Panc1 (cell line): Measurements from ENCODE around the gene CACNA1B. TPM values are rescaled to one million over a fixed set of nuclear protein-coding genes. Genes with fewer than 3 reads are reported as not detected.
A peak's percentile ranks its signal among the peaks of the same experiment; 100 is the strongest.

ENCODE experiments used
- ATAC-seq: fragments of 200-7000 bp; cut with Tn5 transposase; 2 replicates; pipeline ENCODE4 v1.9.1; 2020; ENCODE audit warnings: mild to moderate bottlenecking, moderate library complexity
- BruUV-seq: library from RNA; stranded (reverse); fragments of 400-500 nt; replicated peaks from 2 replicates; lab custom pipeline; 2021; lab: Mats Ljungman, UMichigan
- CTCF ChIA-PET: fragments of 300-600 bp; sonication (Branson Sonifier 250); formaldehyde crosslinking; loops from one replicate; lab custom pipeline; 2022; ENCODE audit warnings: antibody characterized with exemption; lab: Charles Lee
- POLR2A ChIA-PET: fragments of 300-600 bp; sonication (Branson Sonifier 250); formaldehyde crosslinking; loops from one replicate; lab custom pipeline; 2022; ENCODE audit warnings: antibody characterized with exemption; lab: Charles Lee
- DNase-seq: peaks from one replicate; pipeline ENCODE4 v3.0.0-alpha.2; 2010; ENCODE audit warnings: low read depth, low spot score
- H3K27ac ChIP-seq: 2 replicates; pipeline ENCODE4 v1.5.1; 2011; ENCODE audit warnings: mild to moderate bottlenecking, low read length, inconsistent platforms
- H3K27me3 ChIP-seq: fragments of 200-500 bp; sonication (Bioruptor generic); 2 replicates; pipeline ENCODE4 v1.6.0; 2014; ENCODE audit warnings: low read length, inconsistent platforms; ENCODE audit not compliant: control insufficient read depth, insufficient read depth
- H3K36me3 ChIP-seq: fragments of 200-500 bp; sonication (Bioruptor generic); 2 replicates; pipeline ENCODE4 v1.5.1; 2014; ENCODE audit warnings: inconsistent platforms, mild to moderate bottlenecking, low read length, moderate library complexity; ENCODE audit not compliant: control insufficient read depth, insufficient read depth
- H3K4me1 ChIP-seq: 2 replicates; pipeline ENCODE4 v1.5.1; 2011; ENCODE audit warnings: inconsistent platforms, mild to moderate bottlenecking, low read length, moderate library complexity; ENCODE audit not compliant: control insufficient read depth, insufficient read depth
- H3K4me3 ChIP-seq, 2 experiments: 2 replicates each; pipeline ENCODE4 v1.5.1; 2011 to 2012; ENCODE audit warnings: low read depth in 2 of 2, low read length in 2 of 2, mild to moderate bottlenecking in 2 of 2, inconsistent platforms in 1 of 2, moderate library complexity in 1 of 2
- H3K9me3 ChIP-seq: fragments of 200-500 bp; sonication (Bioruptor generic); 2 replicates; pipeline ENCODE4 v1.5.1; 2014; ENCODE audit warnings: low read depth, mild to moderate bottlenecking, inconsistent platforms, low read length, moderate library complexity; ENCODE audit not compliant: control insufficient read depth, insufficient read depth
- POLR2AphosphoS5 ChIP-seq: IDR thresholded peaks from 2 replicates; pipeline ENCODE4 v1.6.1; 2012; ENCODE audit warnings: mild to moderate bottlenecking, low read depth, low read length, moderate library complexity
- REST ChIP-seq, 2 experiments: IDR thresholded peaks; 2 replicates each; pipeline ENCODE4 v1.6.1; 2011 to 2012; ENCODE audit warnings: low read depth in 2 of 2, control low read depth in 1 of 2, low read length in 1 of 2, mild to moderate bottlenecking in 1 of 2, moderate library complexity in 1 of 2; ENCODE audit not compliant: insufficient read depth in 1 of 2
- SIN3A ChIP-seq: IDR thresholded peaks from 2 replicates; pipeline ENCODE4 v1.6.1; 2012; ENCODE audit warnings: low read depth, mild to moderate bottlenecking, low read length, moderate library complexity, borderline replicate concordance; ENCODE audit not compliant: insufficient read depth
- TCF7L2 ChIP-seq: IDR thresholded peaks from 2 replicates; pipeline ENCODE4 v1.6.1; 2011; ENCODE audit warnings: mild to moderate bottlenecking, low read depth, low read length, inconsistent platforms
- in situ Hi-C: cut with HindIII; loops from 2 replicates; pipeline ENCODE4 v1.10.0; 2016; ENCODE audit warnings: low sequenced_read_pairs, low pct_unique_long_range_greater_than_20kb
- intact Hi-C: fragments of 100-400 bp; cut with micrococcal nuclease; formaldehyde crosslinking; loops from one replicate; pipeline ENCODE4 v1.10.0; 2022; ENCODE audit not compliant: unreplicated experiment
- total RNA-seq: library from RNA; stranded (reverse); gene quantifications from one replicate; pipeline ENCODE4 v1.2.1, GENCODE V29; 2021; ENCODE audit not compliant: unreplicated experiment
- TF ChIP-seq, protein P1 (sequence below): fragments of 450-650 bp; IDR thresholded peaks from 2 replicates; pipeline ENCODE4 v1.5.1; 2017; ENCODE audit warnings: mild to moderate bottlenecking

CACNA1B gene
- total RNA-seq, 1 experiment from 2014 or later: 0.49 TPM

GRCh38 chr9:137986268-137987099 lies 108.9 kb downstream of the CACNA1B start:
- TF ChIP-seq REST (IDR thresholded peaks at IDR 0.05; ENCODE audit: insufficient read depth in 1 of 2, low read depth in 2 of 2, low read length in 1 of 2): no peak
- TF ChIP-seq, protein P1, sequence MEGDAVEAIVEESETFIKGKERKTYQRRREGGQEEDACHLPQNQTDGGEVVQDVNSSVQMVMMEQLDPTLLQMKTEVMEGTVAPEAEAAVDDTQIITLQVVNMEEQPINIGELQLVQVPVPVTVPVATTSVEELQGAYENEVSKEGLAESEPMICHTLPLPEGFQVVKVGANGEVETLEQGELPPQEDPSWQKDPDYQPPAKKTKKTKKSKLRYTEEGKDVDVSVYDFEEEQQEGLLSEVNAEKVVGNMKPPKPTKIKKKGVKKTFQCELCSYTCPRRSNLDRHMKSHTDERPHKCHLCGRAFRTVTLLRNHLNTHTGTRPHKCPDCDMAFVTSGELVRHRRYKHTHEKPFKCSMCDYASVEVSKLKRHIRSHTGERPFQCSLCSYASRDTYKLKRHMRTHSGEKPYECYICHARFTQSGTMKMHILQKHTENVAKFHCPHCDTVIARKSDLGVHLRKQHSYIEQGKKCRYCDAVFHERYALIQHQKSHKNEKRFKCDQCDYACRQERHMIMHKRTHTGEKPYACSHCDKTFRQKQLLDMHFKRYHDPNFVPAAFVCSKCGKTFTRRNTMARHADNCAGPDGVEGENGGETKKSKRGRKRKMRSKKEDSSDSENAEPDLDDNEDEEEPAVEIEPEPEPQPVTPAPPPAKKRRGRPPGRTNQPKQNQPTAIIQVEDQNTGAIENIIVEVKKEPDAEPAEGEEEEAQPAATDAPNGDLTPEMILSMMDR: no peak
- no peak for TF ChIP-seq SIN3A
- TF ChIP-seq TCF7L2: no peak
- no peak for TF ChIP-seq POLR2AphosphoS5
- Histone ChIP-seq H3K4me1 (no peaks in the 10 kb centered on the region), H3K4me3 (no peak overlapping the region), H3K36me3 (no peaks in the 10 kb centered on the region), H3K9me3 (no peaks in the 10 kb centered on the region), H3K27ac (no peak overlapping the region), H3K27me3 (peaks cover 2% of the 10 kb centered on the region)
- DNase-seq (no peak), ATAC-seq (no peak)
- ChIA-PET CTCF (no interaction called here), POLR2A (no interaction called here)
- intact Hi-C loops: no loop called here
- BruUV-seq: no TSS peak
- in situ Hi-C loops: no loop called here

- ATAC-seq (peak; percentile 66; the same call in 1 of the 2 replicates), DNase-seq (no peak)
- ChIA-PET POLR2A (no interaction called here), CTCF (no interaction called here)
- no TSS peak for BruUV-seq
- H3K9me3 ChIP-seq: no peaks in the 10 kb centered on the region
- no peaks in the 10 kb centered on the region for H3K36me3 ChIP-seq
- in situ Hi-C loops (no loop called here), intact Hi-C loops (no loop called here)
- H3K4me1 ChIP-seq: no peaks in the 10 kb centered on the region
- H3K27ac ChIP-seq: no peak overlapping the region
- TF ChIP-seq, protein P1: no peak
- no peak for TF ChIP-seq TCF7L2
- no peak for TF ChIP-seq POLR2AphosphoS5
- TF ChIP-seq REST (IDR thresholded peaks at IDR 0.05; ENCODE audit: insufficient read depth in 1 of 2, low read depth in 2 of 2, low read length in 1 of 2): no peak
- TF ChIP-seq SIN3A: no peak
- no peak overlapping the region for H3K4me3 ChIP-seq
- H3K27me3 ChIP-seq: peaks cover 2% of the 10 kb centered on the region
Observed at GRCh38 chr9:137987244-137988030, 109.9 kb downstream of the CACNA1B start.
